B cell (primary cell): ENCODE data around the gene BSND.

Source experiments
- CTCF ChIP-seq: fragments of 200-600 bp; IDR thresholded peaks from one replicate; pipeline ENCODE4 v1.8.0; 2022; ENCODE audit warnings: antibody characterized with exemption, mild to moderate bottlenecking
- EZH2 ChIP-seq: IDR thresholded peaks from 2 replicates; pipeline ENCODE4 v1.6.1; 2012; ENCODE audit warnings: borderline replicate concordance, low read depth, mild to moderate bottlenecking, moderate library complexity, low read length; ENCODE audit not compliant: insufficient read depth, poor library complexity, severe bottlenecking

GRCh38 chr1:54989473-54989872, 9.3 kb upstream of the BSND start:
- TF ChIP-seq CTCF (no peak), EZH2 (no peak)
